ENCODE results near the gene B3GNT5. TPM values are rescaled to one million over a fixed set of nuclear protein-coding genes. Genes with fewer than 3 reads are reported as not detected.

The B3GNT5 gene
- 4.2 and 11.3 TPM in 2 replicates for total RNA-seq

GRCh38 chr3:183252973-183253527, at the start of gene B3GNT5:
Gene B3GNT5, plus strand, starts transcription at chr3:183253253. Its CDS starts 16,546 bp downstream, at chr3:183269799.

Other genes starting within 250 kb of the B3GNT5 start
- 17.8 and 18.4 TPM in 2 replicates for gene MCCC1, start 153.8 kb upstream of the B3GNT5 start, total RNA-seq
- 0.09 and 0.59 TPM in 2 replicates for gene LAMP3, start 90.5 kb upstream of the B3GNT5 start, total RNA-seq
- 0.30 and 0.37 TPM in 2 replicates for gene MCF2L2, start 175.4 kb downstream of the B3GNT5 start, total RNA-seq

All from smooth muscle cell of the umbilical artery (primary cell).